Measurements from ENCODE around the gene C17orf114.
A peak's percentile ranks its signal among the peaks of the same experiment; 100 is the strongest.

Gene C17orf114

GRCh38 chr17:4789951-4790704 is 12.0 kb downstream of the C17orf114 start (continued):
- no peak for TF ChIP-seq HMGXB3 (CRISPR knock-in tag; IDR thresholded peaks at IDR 0.05; ENCODE audit: borderline replicate concordance)
- TF ChIP-seq TCF12 (IDR thresholded peaks at IDR 0.05) = no peak
- no peak for TF ChIP-seq TCF12 (CRISPR knock-in tag; IDR thresholded peaks at IDR 0.05)
- TF ChIP-seq ZC3H13 (CRISPR knock-in tag; IDR thresholded peaks at IDR 0.05) = peak; percentile 97
- TF ChIP-seq AHDC1 (CRISPR knock-in tag; IDR thresholded peaks at IDR 0.05; ENCODE audit: borderline replicate concordance) = no peak
- TF ChIP-seq RELA (CRISPR knock-in tag; IDR thresholded peaks at IDR 0.05) = no peak
- peak; percentile 97 for TF ChIP-seq RBFOX2 (IDR thresholded peaks at IDR 0.05; ENCODE audit: low read depth, low read length)
- peak; percentile 61; the same call in 1 of the 2 replicates for TF ChIP-seq ERF (CRISPR knock-in tag; IDR thresholded peaks at IDR 0.05)
- peak; percentile 90 for TF ChIP-seq ZNF687 (CRISPR knock-in tag; IDR thresholded peaks at IDR 0.05)
- TF ChIP-seq ZNF446 (CRISPR knock-in tag; IDR thresholded peaks at IDR 0.05) = peak; percentile 82; the same call in 1 of the 2 replicates
- TF ChIP-seq ZNF574 (CRISPR knock-in tag; IDR thresholded peaks at IDR 0.05) = peak; percentile 86
- TF ChIP-seq ZNF12 (CRISPR knock-in tag; IDR thresholded peaks at IDR 0.05) = no peak
